GM18498 (cell line): ENCODE results near the gene FYTTD1.

ENCODE experiments used
- ATAC-seq: cut with Tn5 transposase; IDR thresholded peaks from one replicate; pipeline ENCODE4 v1.9.1; 2021; ENCODE audit warnings: mild to moderate bottlenecking, moderate library complexity; ENCODE audit not compliant: unreplicated experiment

The FYTTD1 gene

GRCh38 chr3:197791113-197791891 lies 41.6 kb downstream of the FYTTD1 start, which contains the start of gene LRCH3:
LRCH3 (plus strand) TSS chr3:197791254; CDS start chr3:197791279, 25 bp downstream.
- peak; percentile 83 for ATAC-seq

- ATAC-seq = peak; percentile 32
Observed at GRCh38 chr3:197791892-197792647, 42.4 kb downstream of the FYTTD1 start.

- ATAC-seq = no peak
Observed at GRCh38 chr3:197793247-197793646, 43.6 kb downstream of the FYTTD1 start.

GRCh38 chr3:197794115-197794514 lies 44.4 kb downstream of the FYTTD1 start:
- no peak for ATAC-seq

GRCh38 chr3:197795200-197795599 lies 45.5 kb downstream of the FYTTD1 start:
- ATAC-seq = no peak

GRCh38 chr3:197796087-197796486 lies 46.4 kb downstream of the FYTTD1 start:
- ATAC-seq = no peak

GRCh38 chr3:197798863-197799262 lies 49.2 kb downstream of the FYTTD1 start:
- ATAC-seq = peak; percentile 52

GRCh38 chr3:197800379-197800778 lies 50.7 kb downstream of the FYTTD1 start:
- ATAC-seq = no peak

GRCh38 chr3:197801891-197802778 lies 52.5 kb downstream of the FYTTD1 start:
- ATAC-seq = peak; percentile 60

- ATAC-seq = no peak
Observed at GRCh38 chr3:197802779-197803459, 53.2 kb downstream of the FYTTD1 start.

- ATAC-seq = no peak
Observed at GRCh38 chr3:197804511-197804910, 54.8 kb downstream of the FYTTD1 start.

- no peak for ATAC-seq
Observed at GRCh38 chr3:197807969-197808587, 58.4 kb downstream of the FYTTD1 start.

GRCh38 chr3:197809356-197810020 lies 59.8 kb downstream of the FYTTD1 start:
- ATAC-seq = no peak

GRCh38 chr3:197810901-197811300 lies 61.2 kb downstream of the FYTTD1 start:
- no peak for ATAC-seq

- ATAC-seq = no peak
Observed at GRCh38 chr3:197811343-197811742, 61.7 kb downstream of the FYTTD1 start.

GRCh38 chr3:197814372-197814771 lies 64.7 kb downstream of the FYTTD1 start:
- no peak for ATAC-seq

- no peak for ATAC-seq
Observed at GRCh38 chr3:197820550-197821335, 71.1 kb downstream of the FYTTD1 start.

GRCh38 chr3:197829397-197830045 lies 79.8 kb downstream of the FYTTD1 start:
- ATAC-seq = no peak
